ENCODE data around the gene UGT3A2. TPM values are rescaled to one million over a fixed set of nuclear protein-coding genes. Genes with fewer than 3 reads are reported as not detected.

Gene UGT3A2
- total and polyA plus RNA-seq, 12 donors: 0.08 to 1.7 (median 0.20) TPM; not detected in 4

DNA sequence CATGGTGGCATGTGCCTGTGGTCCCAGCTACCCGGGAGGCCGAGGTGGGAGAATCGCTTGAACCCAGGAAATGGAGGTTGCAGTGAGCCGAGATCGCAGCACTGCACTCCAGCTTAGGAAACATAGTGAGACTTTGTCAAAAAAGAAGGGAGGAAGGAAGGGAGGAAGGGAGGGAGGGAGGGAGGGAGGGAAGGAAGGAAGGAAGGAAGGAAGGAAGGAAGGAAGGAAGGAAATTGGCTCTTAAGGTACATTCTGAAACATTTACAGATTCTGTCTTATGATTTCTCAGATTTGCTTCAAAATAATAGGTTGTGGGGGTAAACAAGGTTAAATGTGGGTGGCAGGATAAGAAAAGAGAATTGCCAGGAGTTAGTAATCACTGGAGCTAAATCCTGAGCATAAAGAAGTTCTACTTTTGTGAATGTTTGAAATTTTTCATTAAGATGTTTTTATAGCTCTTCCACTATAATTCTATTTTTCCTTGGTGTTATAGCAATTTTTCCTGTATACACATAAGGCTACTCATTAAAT, 2.1 kb upstream of the UGT3A2 start:
- TF ChIP-seq POLR2A (IDR thresholded peaks at IDR 0.05) (no peak), CTCF (IDR thresholded peaks at IDR 0.05) (no peak)
- Histone ChIP-seq H3K27ac (no peak overlapping the region), H3K4me3 (no peak overlapping the region), H3K36me3 (replicated peaks in 1 of 2) (no peaks in the 10 kb centered on the region), H3K27me3 (peaks cover 9% of the 10 kb centered on the region), H3K4me1 (replicated peaks in 1 of 2) (no peaks in the 10 kb centered on the region), H3K9me3 (replicated peaks in 1 of 3) (no peaks in the 10 kb centered on the region)
- WGBS, 4 donors: 93 to 98% (median 95%) methylated on average over 5 of the region's 5 CpGs
- no peak for DNase-seq
- intact Hi-C loops (cut with DNase I): no loop called here

DNA sequence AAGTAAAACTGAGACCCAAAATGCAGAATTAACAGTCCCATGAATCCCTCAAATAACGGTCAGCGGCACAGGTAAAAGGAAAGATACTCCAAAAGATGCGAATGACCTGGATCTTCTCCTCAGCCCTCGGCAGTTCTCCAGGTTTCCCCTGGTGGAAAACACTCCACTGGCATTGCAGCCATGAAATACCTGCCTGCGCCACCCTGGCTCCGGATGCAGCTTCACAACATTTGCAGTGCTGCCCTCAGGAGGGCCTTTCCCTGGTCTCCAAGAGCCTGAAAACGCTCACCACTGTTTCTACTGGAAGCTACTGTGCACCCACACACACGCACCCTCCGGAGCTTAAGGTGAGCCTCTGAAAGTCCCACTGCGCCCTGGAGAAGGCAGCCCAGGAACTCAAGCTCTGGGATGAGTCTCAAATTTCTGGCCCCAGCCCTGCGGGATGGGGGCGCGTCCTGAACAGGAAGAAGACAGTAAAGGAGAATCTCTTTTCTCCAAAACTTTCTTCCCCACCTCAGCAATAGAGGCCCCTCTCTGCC, 612 bp downstream of the UGT3A2 start:
- no peak for DNase-seq
- TF ChIP-seq CTCF (IDR thresholded peaks at IDR 0.05) (no peak), POLR2A (IDR thresholded peaks at IDR 0.05) (no peak)
- no peak overlapping the region for H3K4me3 ChIP-seq
- 24 to 61% (median 32%) methylated on average over 4 to 13 of the region's 13 CpGs for WGBS, 4 donors
- no peaks in the 10 kb centered on the region for H3K9me3 ChIP-seq (replicated peaks in 1 of 3)
- intact Hi-C loops (cut with DNase I): no loop called here
- H3K36me3 ChIP-seq (replicated peaks in 1 of 2): no peaks in the 10 kb centered on the region
- peaks cover 9% of the 10 kb centered on the region for H3K27me3 ChIP-seq
- H3K4me1 ChIP-seq (replicated peaks in 1 of 2): no peaks in the 10 kb centered on the region
- H3K27ac ChIP-seq: no peak overlapping the region

DNA sequence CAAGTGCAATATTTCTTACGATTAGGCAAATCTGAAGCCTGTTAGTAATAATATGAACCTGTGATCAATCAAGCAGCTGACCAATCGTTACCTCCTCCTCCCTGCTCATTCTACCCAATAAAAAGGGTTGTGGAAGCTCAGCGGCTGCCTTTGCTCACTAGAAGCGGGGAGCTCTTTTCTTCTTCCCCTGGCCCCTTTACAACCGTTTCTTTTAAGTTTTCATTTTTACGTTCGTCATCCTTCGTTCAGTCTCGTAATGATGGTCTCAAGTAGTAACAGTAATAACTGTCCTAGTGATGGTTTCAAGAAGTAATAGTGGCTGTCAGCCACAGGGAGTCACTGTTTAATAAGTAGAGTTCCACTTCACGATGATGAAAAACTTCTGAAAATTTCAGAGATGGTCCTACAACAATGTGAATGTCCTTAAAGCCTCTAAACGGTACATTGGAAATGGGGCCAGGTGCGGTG, 6.2 kb downstream of the UGT3A2 start:
- Histone ChIP-seq H3K9me3 (replicated peaks in 1 of 3) (no peaks in the 10 kb centered on the region), H3K36me3 (replicated peaks in 1 of 2) (no peaks in the 10 kb centered on the region), H3K27ac (no peak overlapping the region), H3K4me1 (replicated peaks in 1 of 2) (no peaks in the 10 kb centered on the region), H3K27me3 (no peaks in the 10 kb centered on the region), H3K4me3 (no peak overlapping the region)
- intact Hi-C loops (cut with DNase I): no loop called here
- TF ChIP-seq CTCF (IDR thresholded peaks at IDR 0.05): peak in 1 of 6 experiments; percentile 22
- no peak for TF ChIP-seq POLR2A (IDR thresholded peaks at IDR 0.05)
- DNase-seq: no peak
- 64 to 74% (median 69%) methylated on average over 12 of the region's 12 CpGs for WGBS, 4 donors

DNA sequence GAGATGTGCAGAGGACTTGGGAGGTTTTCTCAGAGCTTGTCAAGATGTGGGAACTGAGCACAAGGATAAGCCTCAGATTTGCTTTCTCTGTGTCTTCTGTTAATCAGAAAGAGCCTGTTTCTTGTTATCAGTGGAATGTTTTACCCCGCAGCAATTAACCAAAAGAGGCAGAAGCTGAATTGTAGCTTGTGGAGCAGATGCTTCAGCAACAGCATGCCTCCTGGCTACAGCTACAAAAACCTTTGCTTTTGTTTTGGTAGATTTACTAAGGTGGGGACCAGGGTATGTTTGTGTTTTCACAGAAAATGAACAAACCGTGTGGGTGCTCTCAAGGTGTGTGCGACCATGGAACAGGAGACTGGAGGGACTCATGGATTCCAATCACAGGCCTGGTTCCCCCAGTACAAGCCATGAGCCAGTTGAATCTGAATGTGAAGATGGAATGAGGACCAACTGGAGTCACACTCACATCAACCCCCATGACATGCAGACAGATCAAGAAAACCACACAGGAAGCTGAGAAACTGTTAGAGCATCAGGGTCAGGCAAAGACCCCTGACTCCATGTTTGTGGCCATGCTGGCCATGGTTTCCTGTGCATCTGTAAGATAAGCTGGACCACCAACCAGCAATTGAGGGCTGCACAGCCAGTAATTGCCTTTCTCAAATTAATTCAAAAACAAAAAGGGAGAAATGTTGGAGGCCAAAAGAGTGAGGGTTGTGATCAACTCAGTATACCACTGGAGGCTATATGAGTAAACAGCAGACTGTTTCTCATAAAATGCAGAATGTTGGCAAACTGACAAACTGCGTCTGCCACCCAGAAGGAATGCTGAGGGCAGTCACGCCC, 6.9 kb downstream of the UGT3A2 start:
- 67 to 85% (median 75%) methylated on average over 5 of the region's 5 CpGs for WGBS, 4 donors
- H3K4me3 ChIP-seq: no peak overlapping the region
- H3K9me3 ChIP-seq (replicated peaks in 1 of 3): no peaks in the 10 kb centered on the region
- no peak for DNase-seq
- TF ChIP-seq CTCF (IDR thresholded peaks at IDR 0.05) (no peak), POLR2A (IDR thresholded peaks at IDR 0.05) (no peak)
- H3K4me1 ChIP-seq (replicated peaks in 1 of 2): no peaks in the 10 kb centered on the region
- no peaks in the 10 kb centered on the region for H3K27me3 ChIP-seq
- no peak overlapping the region for H3K27ac ChIP-seq
- no peaks in the 10 kb centered on the region for H3K36me3 ChIP-seq (replicated peaks in 1 of 2)
- intact Hi-C loops (cut with DNase I): no loop called here
